ENCODE results near the gene ERC1. TPM values are rescaled to one million over a fixed set of nuclear protein-coding genes. Genes with fewer than 3 reads are reported as not detected.

Gene ERC1
- total and polyA plus RNA-seq, 2 donors (not counting 3 experiments of a cell fraction or from before 2014, with no cell fraction given): 11.7 to 66.1 TPM

DNA sequence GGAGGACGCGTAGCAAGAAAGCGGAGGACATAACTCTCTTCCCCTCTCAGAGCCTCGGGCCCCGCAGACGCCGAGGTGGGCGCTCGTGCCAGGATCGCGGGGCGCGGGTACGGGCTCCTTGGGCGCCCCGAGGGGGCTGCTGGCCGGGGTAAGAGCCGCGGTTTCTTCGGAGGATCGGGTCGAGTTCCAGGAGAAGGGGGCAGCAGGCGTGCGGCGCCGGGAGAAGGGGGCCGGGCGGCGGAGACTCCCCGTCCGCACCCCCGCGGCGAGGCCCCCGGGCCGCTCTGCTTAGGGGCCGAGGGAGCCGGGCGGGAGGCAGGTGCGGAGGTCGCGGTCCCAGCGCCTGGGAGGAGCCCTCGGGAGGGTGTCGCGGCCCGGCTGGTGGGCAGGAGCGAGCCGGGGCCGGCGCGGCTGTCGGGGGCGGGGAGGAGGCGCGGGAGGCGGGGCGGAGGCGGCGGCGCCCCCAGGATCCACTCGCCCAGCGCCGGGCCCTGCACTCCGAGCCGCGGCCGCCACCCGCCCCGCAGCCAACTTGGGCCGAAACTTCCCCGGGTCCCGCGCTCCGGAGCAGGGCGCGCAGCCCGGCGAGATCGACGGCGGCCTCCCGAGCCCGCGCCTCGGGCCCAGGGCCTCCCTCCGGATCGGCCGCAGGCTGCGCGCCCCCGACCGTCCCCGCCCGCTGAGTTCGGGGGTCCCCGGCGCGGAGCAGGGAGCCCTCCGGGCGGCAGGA, 539.0 kb downstream of the ERC1 start:
- no peaks in the 10 kb centered on the region for H3K9me1 ChIP-seq (replicated peaks; ENCODE audit: control insufficient read depth, extremely low read depth, insufficient read depth, low read length)
- H3K27me3 ChIP-seq (ENCODE audit: control insufficient read depth in 2 of 2, insufficient read depth in 2 of 2, low read length in 2 of 2): peaks cover 49 to 66% of the 10 kb centered on the region in 2 experiments
- H4K20me1 ChIP-seq (replicated peaks; ENCODE audit: control insufficient read depth, extremely low read depth, insufficient read depth, low read length): no peaks in the 10 kb centered on the region
- CTCF ChIA-PET: no interaction called here
- no peaks in the 10 kb centered on the region for H3K36me3 ChIP-seq (ENCODE audit: control insufficient read depth in 2 of 2, extremely low read depth in 1 of 2, insufficient read depth in 2 of 2, low read length in 2 of 2)
- peak overlapping the region in 1 of 3 experiments; percentile 13 for H3K4me3 ChIP-seq (replicated peaks in 1 of 3; ENCODE audit: insufficient read depth in 1 of 3, low read depth in 1 of 3, low read length in 3 of 3)
- no peak for FAIRE-seq
- H3K4me1 ChIP-seq (ENCODE audit: control insufficient read depth, extremely low read depth, insufficient read depth, low read length): no peaks in the 10 kb centered on the region
- peak overlapping the region; percentile 42 for H2AFZ ChIP-seq (ENCODE audit: low read depth, low read length)
- H3K9ac ChIP-seq (replicated peaks; ENCODE audit: extremely low read depth, insufficient read depth, low read length): no peak overlapping the region
- intact Hi-C loops (cut with micrococcal nuclease) (loop anchor here (1.0 kb wide), 1 partner anchor 56 kb away; no protein-coding TSS in a partner anchor), dilution Hi-C loops (cut with MboI; ENCODE audit: extremely low pct_ligation_motif_present, low sequenced_read_pairs) (no loop called here)
- no peak overlapping the region for H3K27ac ChIP-seq (ENCODE audit: insufficient read depth, low read depth, low read length)
- no peak for DNase-seq (ENCODE audit: low read depth, low spot score)
- no peaks in the 10 kb centered on the region for H3K79me2 ChIP-seq (ENCODE audit: control insufficient read depth, insufficient read depth, low read length)
- TF ChIP-seq FOS (IDR thresholded peaks at IDR 0.05; ENCODE audit: borderline replicate concordance, insufficient read depth, low read length): no peak
- peak; percentile 82 for TF ChIP-seq EZH2 (IDR thresholded peaks at IDR 0.05; ENCODE audit: borderline replicate concordance, low read depth, low read length, severe bottlenecking)
- POLR2A ChIA-PET: no interaction called here
- H3K9me3 ChIP-seq (replicated peaks; ENCODE audit: control insufficient read depth, insufficient read depth, low read length): no peaks in the 10 kb centered on the region
- no TSS peak for BruUV-seq (replicated peaks)
- H3K4me2 ChIP-seq (ENCODE audit: insufficient read depth, low read length): peak overlapping the region; percentile 51

- BruUV-seq (replicated peaks): no TSS peak
- Histone ChIP-seq H3K4me2 (ENCODE audit: insufficient read depth, low read length) (peak overlapping the region; percentile 51), H3K9me1 (replicated peaks; ENCODE audit: control insufficient read depth, extremely low read depth, insufficient read depth, low read length) (no peaks in the 10 kb centered on the region), H3K27me3 (ENCODE audit: control insufficient read depth in 2 of 2, insufficient read depth in 2 of 2, low read length in 2 of 2) (peaks cover 51 to 63% of the 10 kb centered on the region in 2 experiments), H2AFZ (ENCODE audit: low read depth, low read length) (peak overlapping the region; percentile 44), H3K36me3 (ENCODE audit: control insufficient read depth in 2 of 2, extremely low read depth in 1 of 2, insufficient read depth in 2 of 2, low read length in 2 of 2) (no peaks in the 10 kb centered on the region), H3K9me3 (replicated peaks; ENCODE audit: control insufficient read depth, insufficient read depth, low read length) (no peaks in the 10 kb centered on the region), H3K4me3 (replicated peaks in 1 of 3; ENCODE audit: insufficient read depth in 1 of 3, low read depth in 1 of 3, low read length in 3 of 3) (peak overlapping the region in 1 of 3 experiments; percentile 26), H3K4me1 (ENCODE audit: control insufficient read depth, extremely low read depth, insufficient read depth, low read length) (no peaks in the 10 kb centered on the region), H3K27ac (ENCODE audit: insufficient read depth, low read depth, low read length) (no peak overlapping the region), H3K79me2 (ENCODE audit: control insufficient read depth, insufficient read depth, low read length) (no peaks in the 10 kb centered on the region), H3K9ac (replicated peaks; ENCODE audit: extremely low read depth, insufficient read depth, low read length) (no peak overlapping the region), H4K20me1 (replicated peaks; ENCODE audit: control insufficient read depth, extremely low read depth, insufficient read depth, low read length) (no peaks in the 10 kb centered on the region)
- ChIA-PET POLR2A (no interaction called here), CTCF (interaction anchor here (1.0 kb wide), 1 partner anchor 413 kb away, joined by 7 read pairs; no protein-coding TSS in a partner anchor)
- FAIRE-seq (no peak), DNase-seq (ENCODE audit: low read depth, low spot score) (no peak)
- TF ChIP-seq EZH2 (IDR thresholded peaks at IDR 0.05; ENCODE audit: borderline replicate concordance, low read depth, low read length, severe bottlenecking) (peak; percentile 18), CTCF (IDR thresholded peaks at IDR 0.05; ENCODE audit: extremely low read depth in 1 of 2, insufficient read depth in 1 of 2, low read depth in 1 of 2, low read length in 2 of 2) (no peak), FOS (IDR thresholded peaks at IDR 0.05; ENCODE audit: borderline replicate concordance, insufficient read depth, low read length) (no peak)
- dilution Hi-C loops (cut with MboI; ENCODE audit: extremely low pct_ligation_motif_present, low sequenced_read_pairs): no loop called here
- intact Hi-C loops (cut with micrococcal nuclease): loop anchor here (1.0 kb wide), 1 partner anchor 56 kb away; no protein-coding TSS in a partner anchor
Observed at GRCh38 chr12:1530592-1531152, 539.6 kb downstream of the ERC1 start.
